Sigmoid colon (tissue), 7 donors: ENCODE measurements around the gene RAG2. TPM values are rescaled to one million over a fixed set of nuclear protein-coding genes. Genes with fewer than 3 reads are reported as not detected.

Experiments
- DNase-seq: peaks from one replicate; pipeline ENCODE4 v3.0.0-alpha.2; 2019
- H3K27ac ChIP-seq, 4 donors: fragments of 200-600 bp; sonication (generic); one replicate each; pipeline ENCODE4 v1.5.1; 2016 to 2019; ENCODE audit warnings: mild to moderate bottlenecking in 1 of 4
- H3K27me3 ChIP-seq, 3 donors: fragments of 200-600 bp; sonication (generic); one replicate each; pipeline ENCODE4 v1.5.1; 2019; ENCODE audit warnings: mild to moderate bottlenecking in 1 of 3
- H3K36me3 ChIP-seq, 4 donors: fragments of 200-600 bp; sonication (generic); one replicate each; pipeline ENCODE4 v1.5.1; 2016 to 2019
- H3K4me1 ChIP-seq, 4 donors: fragments of 200-600 bp; sonication (generic); one replicate each; pipeline ENCODE4 v1.5.1; 2017 to 2019
- H3K4me3 ChIP-seq, 4 donors: fragments of 200-600 bp; sonication (generic); one replicate each; pipeline ENCODE4 v1.5.1; 2017 to 2019; ENCODE audit warnings: mild to moderate bottlenecking in 2 of 4, moderate library complexity in 1 of 4
- H3K9me3 ChIP-seq, 4 donors: fragments of 200-600 bp in 3 of 4; sonication (generic) in 3 of 4; one replicate each; pipeline versions ENCODE4 v1.5.1 to v1.6.1; 2013 to 2019
- CTCF ChIP-seq, 4 experiments: fragments of 450-650 bp in 3 of 4; fragments of 200-600 bp in 1 of 4; IDR thresholded peaks; one replicate each; pipeline ENCODE4 v1.5.1; 2016 to 2019; ENCODE audit warnings: antibody characterized with exemption in 4 of 4, mild to moderate bottlenecking in 3 of 4, moderate library complexity in 2 of 4
- EP300 ChIP-seq, 4 donors: sonication (generic); formaldehyde crosslinking; IDR thresholded peaks; one replicate each; pipeline ENCODE4 v1.6.1; 2017; ENCODE audit warnings: antibody characterized with exemption in 4 of 4
- POLR2A ChIP-seq, 2 donors: fragments of 450-650 bp; IDR thresholded peaks; one replicate each; pipeline ENCODE4 v1.6.1; 2016; ENCODE audit warnings: antibody characterized with exemption in 2 of 2, mild to moderate bottlenecking in 2 of 2, moderate library complexity in 2 of 2
- POLR2AphosphoS5 ChIP-seq, 4 donors: sonication (generic); formaldehyde crosslinking; IDR thresholded peaks; one replicate each; pipeline ENCODE4 v1.6.1; 2017; ENCODE audit warnings: antibody characterized with exemption in 4 of 4
- WGBS, 2 donors: extraction: QIAGEN DNeasy Blood & Tissue Kit; methylation state at CpG; one replicate each; pipeline ENCODE4 v1.1.7; 2013; 5-methylcytosine and 5-hydroxymethylcytosine counted together
- intact Hi-C: fragments of 100-400 bp; cut with DNase I; formaldehyde crosslinking; loops from one replicate; pipeline ENCODE4 v1.15.1; 2023
- polyA plus RNA-seq, 3 donors: library from polyadenylated mRNA; stranded (reverse); fragments of 200-250 nt; gene quantifications; one replicate each; pipeline ENCODE4 v1.2.3, GENCODE V29; 2013
- total RNA-seq, 4 donors: library from RNA; depleted of rRNA; stranded (reverse); fragments of >200 nt; gene quantifications; one replicate each; pipeline ENCODE4 v1.1.0, GENCODE V29; 2016
- donor health status: healthy with polysubstance abuse.
- donor health status: Bipolar disorder and iron deficiency.
- donor health status: healthy.

RAG2 gene
- total and polyA plus RNA-seq, 7 donors = not detected

- DNase-seq = no peak
- Histone ChIP-seq H3K27me3 (no peaks in the 10 kb centered on the region), H3K27ac (peak overlapping the region in 3 of 4 donors; percentile 35 to 63 (median 57)), H3K4me3 (peak overlapping the region in 2 of 4 donors; percentile 27), H3K9me3 (no peaks in the 10 kb centered on the region), H3K4me1 (peaks cover 0 to 40% (median 23%) of the 10 kb centered on the region in 4 donors), H3K36me3 (no peaks in the 10 kb centered on the region)
- 54 to 79% methylated on average over 3 of the region's 3 CpGs for WGBS, 2 donors
- intact Hi-C loops = no loop called here
- TF ChIP-seq EP300 (IDR thresholded peaks at IDR 0.05) (no peak), POLR2A (IDR thresholded peaks at IDR 0.05) (no peak), CTCF (IDR thresholded peaks at IDR 0.05) (no peak), POLR2AphosphoS5 (IDR thresholded peaks at IDR 0.05) (no peak)
Observed at GRCh38 chr11:36618363-36619047, 20.5 kb upstream of the RAG2 start.

GRCh38 chr11:36617543-36618362 lies 19.7 kb upstream of the RAG2 start:
- Histone ChIP-seq H3K4me1 (peaks cover 0 to 40% (median 23%) of the 10 kb centered on the region in 4 donors), H3K27ac (peak overlapping the region in 2 of 4 donors; percentile 57 to 63), H3K9me3 (no peaks in the 10 kb centered on the region), H3K27me3 (no peaks in the 10 kb centered on the region), H3K4me3 (no peak overlapping the region), H3K36me3 (no peaks in the 10 kb centered on the region)
- intact Hi-C loops = no loop called here
- TF ChIP-seq POLR2A (IDR thresholded peaks at IDR 0.05) (no peak), POLR2AphosphoS5 (IDR thresholded peaks at IDR 0.05) (no peak), CTCF (IDR thresholded peaks at IDR 0.05) (no peak), EP300 (IDR thresholded peaks at IDR 0.05) (no peak)
- no peak for DNase-seq
- WGBS, 2 donors = 77 to 82% methylated on average over 6 of the region's 6 CpGs

- TF ChIP-seq POLR2AphosphoS5 (IDR thresholded peaks at IDR 0.05) = no peak
- TF ChIP-seq EP300 (IDR thresholded peaks at IDR 0.05) = no peak
- TF ChIP-seq POLR2A (IDR thresholded peaks at IDR 0.05) = no peak
- no peak for TF ChIP-seq CTCF (IDR thresholded peaks at IDR 0.05)
- H3K27ac ChIP-seq = no peak overlapping the region
- 77 to 90% methylated on average over 3 of the region's 3 CpGs for WGBS, 2 donors
- no peaks in the 10 kb centered on the region for H3K9me3 ChIP-seq
- peaks cover 0 to 34% (median 23%) of the 10 kb centered on the region in 4 donors for H3K4me1 ChIP-seq
- H3K36me3 ChIP-seq = peaks cover 0 to 5% (median 2%) of the 10 kb centered on the region in 4 donors
- H3K27me3 ChIP-seq = no peaks in the 10 kb centered on the region
- intact Hi-C loops = no loop called here
- H3K4me3 ChIP-seq = no peak overlapping the region
- no peak for DNase-seq
Observed at GRCh38 chr11:36615826-36616225, 17.8 kb upstream of the RAG2 start.

- no peak overlapping the region for H3K4me3 ChIP-seq
Observed at GRCh38 chr11:36609383-36609782, 11.3 kb upstream of the RAG2 start.

More at GRCh38 chr11:36609383-36609782, 11.3 kb upstream of the RAG2 start:
- no peak for DNase-seq
- intact Hi-C loops = no loop called here
- Histone ChIP-seq H3K36me3 (peaks cover 0 to 6% (median 2%) of the 10 kb centered on the region in 4 donors), H3K27me3 (no peaks in the 10 kb centered on the region), H3K27ac (no peak overlapping the region), H3K4me1 (no peaks in the 10 kb centered on the region), H3K9me3 (no peaks in the 10 kb centered on the region)
- TF ChIP-seq POLR2AphosphoS5 (IDR thresholded peaks at IDR 0.05) (no peak), CTCF (IDR thresholded peaks at IDR 0.05) (no peak), EP300 (IDR thresholded peaks at IDR 0.05) (no peak), POLR2A (IDR thresholded peaks at IDR 0.05) (no peak)
- 57 to 78% methylated on average over 2 of the region's 2 CpGs for WGBS, 2 donors
